ENCODE data around the gene NUP35. TPM values are rescaled to one million over a fixed set of nuclear protein-coding genes. Genes with fewer than 3 reads are reported as not detected.

Gene NUP35
- total and polyA plus RNA-seq, 2 experiments from 2014 or later, result 15.7 to 22.6 TPM

DNA sequence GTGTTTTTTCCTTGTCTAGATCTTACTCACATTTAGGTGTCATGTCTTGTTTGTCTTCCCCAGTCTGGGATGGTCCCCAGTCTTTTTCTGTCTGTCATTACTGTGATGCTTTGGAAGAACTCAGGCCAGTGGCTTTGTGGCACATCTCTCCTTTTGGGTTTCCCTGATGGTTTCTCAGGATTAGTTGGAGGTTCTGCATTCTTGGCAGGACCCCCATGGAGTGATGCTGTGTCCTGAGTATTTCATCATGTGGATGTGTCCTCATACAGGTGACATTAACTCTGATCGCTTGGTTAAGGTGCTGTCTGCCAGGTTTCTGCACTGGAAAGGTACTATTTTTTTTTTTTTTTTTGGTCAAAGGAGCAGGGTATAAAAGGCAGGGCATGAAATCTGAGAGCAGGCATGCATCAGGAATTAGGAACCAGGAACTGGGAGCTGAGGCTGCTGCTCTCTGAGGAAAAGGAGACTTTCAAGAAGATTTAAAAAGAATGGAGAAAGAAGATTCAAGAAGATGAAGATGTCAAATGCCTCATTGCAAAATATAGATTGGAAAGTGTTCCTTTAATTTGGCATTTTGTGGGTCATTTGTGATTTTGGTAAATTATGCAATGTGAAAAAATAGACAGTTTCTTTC lies 85.3 kb downstream of the NUP35 start:
- TF ChIP-seq EZH2phosphoT487 (IDR thresholded peaks at IDR 0.05; ENCODE audit: low read depth, severe bottlenecking, unreplicated experiment) (no peak), CTCF (IDR thresholded peaks at IDR 0.05; ENCODE audit: poor library complexity) (no peak), EZH2 (IDR thresholded peaks at IDR 0.05; ENCODE audit: borderline replicate concordance) (no peak)
- Histone ChIP-seq H3K9me3 (ENCODE audit: low read depth) (no peaks in the 10 kb centered on the region), H4K20me1 (ENCODE audit: insufficient read depth, poor library complexity, severe bottlenecking) (no peaks in the 10 kb centered on the region)

More for the DNA sequence above, 85.3 kb downstream of the NUP35 start:
- H3K4me3 ChIP-seq, result no peak overlapping the region
- 100% methylated on average over 1 of the region's 1 CpG for WGBS (ENCODE audit: low lambda C conversion rate, missing lambda C conversion rate)
- H3K79me2 ChIP-seq, result no peaks in the 10 kb centered on the region
- H3K9me2 ChIP-seq (replicated peaks; ENCODE audit: insufficient read depth), result no peaks in the 10 kb centered on the region
- no peaks in the 10 kb centered on the region for H3K4me1 ChIP-seq (ENCODE audit: insufficient read depth)
- H3K4me2 ChIP-seq, result no peak overlapping the region
- H3K27me3 ChIP-seq, result no peaks in the 10 kb centered on the region
- H3K27ac ChIP-seq, result no peak overlapping the region
- DNase-seq (ENCODE audit: low spot score), result no peak
- no peak overlapping the region for H2AFZ ChIP-seq
- no peaks in the 10 kb centered on the region for H3K36me3 ChIP-seq (replicated peaks; ENCODE audit: insufficient read depth, low read depth)

Other genes starting within 250 kb of the NUP35 start
- 163 and 216 TPM in 2 replicates for gene NCKAP1, start 86.0 kb upstream of the NUP35 start, total RNA-seq
- 54.5 and 56.7 TPM in 2 replicates for gene NCKAP1, start 86.0 kb upstream of the NUP35 start, polyA plus RNA-seq
- 3.3 and 4.7 TPM in 2 replicates for gene DUSP19, start 45.7 kb upstream of the NUP35 start, total RNA-seq
- 1.1 and 1.2 TPM in 2 replicates for gene DUSP19, start 45.7 kb upstream of the NUP35 start, polyA plus RNA-seq

All from hepatocyte (in vitro differentiated cells).